Vagina (tissue), 2 donors: ENCODE results near the gene OBSCN.

Experiments used
- CTCF ChIP-seq, 3 experiments: fragments of 450-650 bp in 2 of 3; fragments of 200-600 bp in 1 of 3; sonication (generic) in 1 of 3; IDR thresholded peaks; one replicate each; pipeline ENCODE4 v1.5.1; 2017 to 2019; ENCODE audit warnings: antibody characterized with exemption in 3 of 3, mild to moderate bottlenecking in 2 of 3, moderate library complexity in 2 of 3
- POLR2A ChIP-seq, 2 donors: fragments of 450-650 bp; IDR thresholded peaks; one replicate each; pipeline ENCODE4 v1.6.1; 2017; ENCODE audit warnings: antibody characterized with exemption in 2 of 2, mild to moderate bottlenecking in 2 of 2, moderate library complexity in 2 of 2

GRCh38 chr1:228401782-228402640 is 194.2 kb downstream of the OBSCN start:
- TF ChIP-seq CTCF (IDR thresholded peaks at IDR 0.05): no peak
- TF ChIP-seq POLR2A (IDR thresholded peaks at IDR 0.05): no peak
